GM20431 (cell line): ENCODE measurements around the gene CPA5.
"Not testable (repeated sequence)": the region's sequence is repeated elsewhere in the genome, so short reads cannot be mapped to it uniquely, and the experiment has no call there.

Source experiments
- in situ Hi-C: fragments of 300-500 bp; cut with MseI, MboI; formaldehyde crosslinking; loops from one replicate; pipeline ENCODE4 v1.15.0; 2020; ENCODE audit warnings: low sequenced_read_pairs; ENCODE audit not compliant: unreplicated experiment

Gene CPA5

DNA sequence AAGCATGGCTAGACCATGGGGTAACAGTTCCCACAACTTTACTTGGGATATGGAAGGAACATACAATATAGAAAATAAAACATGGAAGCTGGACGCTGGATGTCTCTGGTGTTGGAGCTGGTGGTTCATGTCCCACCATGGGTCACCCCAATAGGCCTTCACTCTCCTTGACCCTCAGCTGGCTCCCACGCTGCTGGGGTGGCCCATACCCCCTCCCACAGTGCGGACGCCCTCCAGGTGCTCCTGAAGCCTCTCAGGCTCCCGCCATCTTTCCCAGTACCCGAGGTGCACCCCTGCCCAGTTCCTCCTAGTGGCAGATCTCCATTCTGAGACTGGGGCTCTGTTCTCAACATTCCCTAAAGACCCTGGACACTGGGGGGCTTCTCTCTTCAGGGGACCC lies 29.9 kb downstream of the CPA5 start:
- in situ Hi-C loops = no loop called here

DNA sequence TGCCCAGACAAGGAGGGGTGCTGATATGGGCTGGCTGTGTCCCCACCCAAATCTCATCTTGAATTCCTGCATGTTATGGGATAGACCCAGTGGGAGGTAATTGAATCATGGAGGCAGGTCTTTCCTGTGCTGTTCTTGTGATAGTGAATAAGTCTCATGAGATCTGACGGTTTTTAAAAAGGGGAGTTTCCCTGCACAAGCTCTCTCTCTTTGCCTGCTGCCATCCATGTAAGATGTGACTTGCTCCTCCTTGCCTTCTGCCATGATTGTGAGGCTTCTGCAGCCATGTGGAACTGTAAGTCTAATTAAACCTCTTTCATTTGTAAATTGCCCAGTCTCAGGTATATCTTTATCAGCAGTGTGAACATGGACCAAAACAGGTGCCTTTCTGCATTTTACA lies 31.8 kb downstream of the CPA5 start:
- in situ Hi-C loops = not testable (repeated sequence)

DNA sequence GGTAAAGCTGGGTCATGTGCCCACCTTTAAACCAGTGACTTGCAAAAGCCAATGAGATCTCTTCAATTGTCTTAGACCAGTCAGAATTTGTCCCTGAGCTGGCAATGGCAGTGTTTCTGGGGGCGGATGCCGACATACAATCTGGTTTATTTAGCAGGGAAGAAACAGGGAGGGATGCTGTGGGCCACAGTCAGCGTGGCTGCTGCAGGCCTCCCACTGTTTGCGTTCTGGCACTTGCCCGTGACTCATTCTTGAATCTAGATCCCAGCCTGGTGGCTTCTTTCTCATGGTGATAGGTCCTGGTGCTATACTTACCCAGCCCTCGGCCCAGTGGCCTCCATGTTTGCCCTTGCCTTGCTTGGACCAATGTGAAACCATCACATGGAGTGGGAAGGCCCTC lies 32.6 kb downstream of the CPA5 start:
- in situ Hi-C loops = no loop called here

DNA sequence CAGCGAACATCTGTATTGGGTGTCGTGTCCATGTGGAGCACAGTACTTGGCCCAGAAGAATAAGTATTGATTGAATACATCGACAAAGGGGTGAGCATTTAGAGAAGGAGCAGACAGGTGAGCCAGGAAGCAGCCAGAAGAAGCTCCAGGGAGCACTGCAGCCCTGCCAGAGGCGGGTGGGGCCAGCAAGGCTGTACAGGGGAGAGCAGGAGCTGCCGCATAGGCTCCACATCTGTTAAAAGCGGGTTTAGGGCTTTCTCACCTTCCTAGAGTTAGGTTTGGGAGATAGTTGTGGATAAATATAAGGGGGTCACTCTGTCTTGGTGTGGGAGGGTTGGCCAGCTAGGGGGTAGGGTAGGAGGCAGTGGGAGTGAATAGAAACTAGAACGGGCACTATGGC lies 34.4 kb downstream of the CPA5 start:
- in situ Hi-C loops = no loop called here

DNA sequence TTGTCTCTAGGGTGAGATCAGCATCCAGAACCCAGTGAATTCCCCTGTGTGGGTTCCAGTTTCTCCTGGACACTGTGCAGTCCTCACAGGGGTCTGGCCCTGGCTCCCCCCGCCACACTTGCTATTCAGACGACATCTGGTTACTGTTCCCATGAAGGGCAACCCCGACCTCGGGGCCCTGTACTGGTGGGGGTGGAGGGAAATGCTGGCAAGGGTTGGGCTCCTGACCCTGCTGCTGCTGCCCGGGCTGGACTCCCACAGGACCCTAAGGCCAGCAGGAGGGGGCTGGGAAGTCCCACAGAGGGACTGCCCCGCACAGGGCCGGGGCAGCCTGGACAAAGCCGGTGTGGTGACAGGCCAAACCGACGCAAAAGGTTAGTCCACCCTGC lies 34.9 kb downstream of the CPA5 start:
- in situ Hi-C loops = no loop called here

DNA sequence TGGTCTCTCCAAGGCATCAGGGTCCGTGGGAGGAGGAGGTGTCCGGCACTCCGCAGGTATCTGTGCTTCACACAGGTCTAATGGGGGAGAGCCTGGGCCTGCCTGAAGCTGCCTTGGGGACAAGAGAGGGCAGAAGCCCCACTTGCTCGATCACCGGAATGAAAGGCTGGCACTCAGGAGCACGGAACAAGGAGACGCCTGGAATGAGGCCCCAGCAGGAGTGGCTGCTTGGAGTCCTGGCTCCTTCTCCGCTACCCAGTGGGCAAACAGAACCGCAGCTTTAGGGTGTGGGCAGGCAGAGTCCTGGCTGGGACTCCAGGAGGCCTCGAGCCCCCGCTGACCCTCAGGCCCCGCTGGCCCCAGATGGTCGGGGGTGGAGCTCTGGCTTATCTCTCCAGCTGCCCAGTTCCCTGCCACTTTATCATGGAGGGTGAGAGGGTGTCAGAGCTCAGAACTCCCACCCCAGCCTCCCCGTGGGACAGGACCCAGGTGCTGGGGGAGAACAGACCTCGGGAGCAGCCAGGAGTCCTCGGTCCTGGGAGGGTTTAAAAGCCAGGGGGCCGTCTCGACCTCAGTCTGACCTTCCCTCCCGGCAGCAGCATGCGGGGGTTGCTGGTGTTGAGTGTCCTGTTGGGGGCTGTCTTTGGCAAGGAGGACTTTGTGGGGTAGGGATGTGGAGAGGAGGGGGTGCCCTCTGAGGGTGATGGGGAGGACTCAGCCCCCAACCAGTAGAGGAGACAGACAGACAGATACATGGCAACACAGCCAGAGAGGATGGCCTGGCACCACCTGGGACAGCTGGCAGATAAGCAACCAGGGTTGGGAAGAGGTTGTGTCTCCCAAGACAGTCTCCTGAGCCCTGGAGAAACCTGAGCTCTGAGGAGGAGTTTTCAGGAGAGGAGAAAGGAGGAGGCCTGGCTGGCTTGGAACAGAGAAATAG lies 35.6 kb downstream of the CPA5 start, which contains the start of gene CPA1:
TSS of gene CPA1 (plus strand) at position 574 of the 940 bp plus-strand sequence. CDS start at position 601, 27 bp downstream.
- in situ Hi-C loops = no loop called here

DNA sequence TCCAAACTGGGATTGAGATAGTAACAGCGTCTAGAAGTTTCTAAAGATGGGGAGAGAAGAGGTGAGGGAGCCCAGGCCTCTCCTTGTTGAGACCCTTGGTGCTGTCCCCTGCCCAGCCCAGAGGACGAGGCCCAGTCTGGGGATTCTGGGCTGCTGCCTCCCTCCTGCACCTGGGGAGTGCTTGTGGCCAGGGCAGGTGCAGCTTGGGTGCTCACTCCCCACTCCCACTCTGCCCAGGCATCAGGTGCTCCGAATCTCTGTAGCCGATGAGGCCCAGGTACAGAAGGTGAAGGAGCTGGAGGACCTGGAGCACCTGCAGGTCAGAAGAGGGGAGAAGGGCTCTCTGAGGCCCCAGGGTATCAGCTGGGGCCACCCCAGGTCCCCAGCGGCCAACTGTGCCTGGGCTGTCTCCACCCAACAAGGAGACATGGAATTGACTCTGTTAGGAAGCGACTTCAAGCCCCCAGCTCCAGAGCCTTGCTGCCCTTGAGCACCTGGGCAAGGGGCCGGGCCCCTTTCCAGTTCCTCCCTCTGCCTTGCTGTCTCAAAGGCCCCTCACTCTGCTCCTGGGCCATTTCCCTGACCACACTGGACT lies 36.3 kb downstream of the CPA5 start:
- in situ Hi-C loops = no loop called here

DNA sequence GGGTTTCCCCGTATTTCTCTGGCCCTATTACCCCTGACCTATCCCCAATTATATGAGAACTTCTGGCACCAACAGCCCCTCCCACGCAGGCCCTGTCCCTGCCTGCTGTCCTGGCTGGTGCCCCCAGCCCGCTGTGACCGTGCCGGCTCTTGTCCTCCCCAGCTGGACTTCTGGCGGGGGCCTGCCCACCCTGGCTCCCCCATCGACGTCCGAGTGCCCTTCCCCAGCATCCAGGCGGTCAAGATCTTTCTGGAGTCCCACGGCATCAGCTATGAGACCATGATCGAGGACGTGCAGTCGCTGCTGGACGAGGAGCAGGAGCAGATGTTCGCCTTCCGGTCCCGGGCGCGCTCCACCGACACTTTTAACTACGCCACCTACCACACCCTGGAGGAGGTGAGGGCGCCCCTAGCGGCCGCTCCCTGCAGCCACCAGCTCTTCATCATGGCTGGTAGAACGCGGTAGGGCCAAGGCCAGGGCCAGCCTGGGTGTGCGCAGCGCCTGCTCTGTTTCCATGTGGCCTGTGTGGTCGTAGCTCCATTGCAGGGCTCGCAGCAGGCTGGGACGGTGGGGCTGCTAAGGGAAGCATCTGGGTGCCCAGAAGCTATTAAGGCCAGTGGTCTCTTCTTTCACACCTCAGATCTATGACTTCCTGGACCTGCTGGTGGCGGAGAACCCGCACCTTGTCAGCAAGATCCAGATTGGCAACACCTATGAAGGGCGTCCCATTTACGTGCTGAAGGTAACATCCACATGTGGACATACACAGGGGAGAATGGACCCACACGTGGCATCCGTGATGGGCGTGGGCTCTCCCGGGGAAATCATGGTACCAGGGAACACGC lies 37.1 kb downstream of the CPA5 start:
- in situ Hi-C loops = no loop called here

DNA sequence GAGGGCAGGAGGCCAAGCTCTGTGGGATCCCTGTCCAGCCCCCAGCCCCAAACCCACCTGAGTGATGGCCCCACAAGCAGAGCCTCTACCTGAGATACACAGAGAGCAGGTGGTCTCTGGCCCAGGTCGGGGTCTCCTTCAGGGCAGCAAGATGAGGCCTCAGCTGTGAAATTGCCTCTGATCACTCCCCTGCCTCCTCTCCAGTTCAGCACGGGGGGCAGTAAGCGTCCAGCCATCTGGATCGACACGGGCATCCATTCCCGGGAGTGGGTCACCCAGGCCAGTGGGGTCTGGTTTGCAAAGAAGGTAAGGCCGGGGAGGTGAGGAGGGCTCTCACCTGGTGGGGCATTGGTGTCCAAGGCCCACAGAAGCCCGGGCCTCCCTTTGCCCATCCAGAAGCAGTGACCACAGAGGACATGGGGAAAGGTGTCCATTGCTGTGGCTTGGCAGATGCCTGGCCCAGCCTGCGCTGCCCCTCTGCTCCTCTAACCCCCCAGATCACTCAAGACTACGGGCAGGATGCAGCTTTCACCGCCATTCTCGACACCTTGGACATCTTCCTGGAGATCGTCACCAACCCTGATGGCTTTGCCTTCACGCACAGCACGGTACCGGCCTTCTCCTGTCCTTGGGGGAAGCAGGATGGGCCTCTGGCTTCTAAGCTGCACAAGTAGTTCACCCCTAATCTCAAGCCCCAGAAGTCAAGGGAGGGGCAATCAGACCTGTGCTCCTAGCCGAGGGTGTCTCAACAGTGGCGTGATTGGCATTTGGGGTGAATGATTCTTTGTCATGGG lies 38.8 kb downstream of the CPA5 start:
- in situ Hi-C loops = no loop called here

DNA sequence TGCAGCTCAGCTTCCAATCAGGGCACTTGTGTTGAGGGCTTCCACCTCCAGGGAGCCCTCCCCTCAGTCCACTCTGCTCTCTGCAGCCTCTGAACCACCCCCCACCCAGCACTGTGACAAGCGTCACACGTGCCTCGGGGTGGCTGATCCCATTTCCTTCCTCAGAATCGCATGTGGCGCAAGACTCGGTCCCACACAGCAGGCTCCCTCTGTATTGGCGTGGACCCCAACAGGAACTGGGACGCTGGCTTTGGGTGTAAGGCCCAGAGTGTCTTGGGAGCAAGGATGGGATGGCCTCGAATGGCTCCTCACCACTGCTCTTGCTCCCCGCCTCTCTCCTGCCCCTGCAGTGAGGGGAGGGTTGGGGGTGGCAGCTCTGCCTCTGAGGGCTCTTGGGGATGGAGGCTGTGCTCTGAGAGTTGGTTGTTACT lies 39.8 kb downstream of the CPA5 start:
- in situ Hi-C loops = no loop called here

DNA sequence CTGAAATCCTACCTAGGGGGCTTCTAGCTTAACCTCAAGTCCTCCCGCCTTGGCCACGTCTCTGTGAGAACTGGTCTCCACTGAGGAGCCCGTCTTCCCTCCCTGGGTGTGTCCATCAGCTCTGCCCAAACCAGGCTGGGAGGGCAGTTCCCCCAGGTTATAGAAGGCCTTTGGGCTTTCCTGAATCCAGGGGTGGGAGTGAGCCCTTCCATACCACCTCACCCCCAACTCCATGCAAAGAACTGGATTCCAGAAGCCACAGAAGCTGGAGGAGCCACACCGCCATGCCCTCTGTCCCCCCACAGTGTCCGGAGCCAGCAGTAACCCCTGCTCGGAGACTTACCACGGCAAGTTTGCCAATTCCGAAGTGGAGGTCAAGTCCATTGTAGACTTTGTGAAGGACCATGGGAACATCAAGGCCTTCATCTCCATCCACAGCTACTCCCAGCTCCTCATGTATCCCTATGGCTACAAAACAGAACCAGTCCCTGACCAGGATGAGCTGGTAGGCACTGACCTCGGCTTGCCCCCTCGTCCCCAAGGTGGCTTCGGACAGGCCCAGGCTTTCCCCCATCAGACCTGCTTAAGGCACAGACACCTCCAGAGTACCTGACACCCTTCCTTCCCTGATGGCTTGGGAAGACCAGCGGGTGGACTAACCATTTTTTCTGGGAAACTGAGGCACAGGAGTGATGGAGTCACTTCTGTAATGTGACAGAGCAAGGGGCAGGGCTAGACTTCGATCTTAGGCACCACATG lies 40.4 kb downstream of the CPA5 start:
- in situ Hi-C loops = no loop called here

DNA sequence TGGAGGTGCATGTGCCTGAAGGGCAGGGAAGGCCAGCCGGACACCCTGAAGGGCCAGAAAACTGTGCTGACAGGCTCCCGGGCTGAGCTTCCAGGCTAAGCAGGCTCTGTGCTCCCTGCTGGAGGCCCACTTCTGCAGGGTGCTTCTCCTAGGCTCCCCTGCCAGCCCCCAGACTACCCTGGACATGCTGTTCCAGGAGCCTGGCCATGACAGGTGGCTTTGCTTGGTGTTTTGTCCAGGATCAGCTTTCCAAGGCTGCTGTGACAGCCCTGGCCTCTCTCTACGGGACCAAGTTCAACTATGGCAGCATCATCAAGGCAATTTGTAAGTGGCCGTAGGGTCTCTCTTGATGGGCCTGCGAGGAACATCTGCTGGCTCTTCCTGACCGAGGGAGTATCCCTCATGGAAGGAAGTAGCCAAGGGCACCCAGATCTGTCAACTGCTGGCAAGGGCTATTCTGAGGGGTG lies 41.0 kb downstream of the CPA5 start:
- in situ Hi-C loops = no loop called here

DNA sequence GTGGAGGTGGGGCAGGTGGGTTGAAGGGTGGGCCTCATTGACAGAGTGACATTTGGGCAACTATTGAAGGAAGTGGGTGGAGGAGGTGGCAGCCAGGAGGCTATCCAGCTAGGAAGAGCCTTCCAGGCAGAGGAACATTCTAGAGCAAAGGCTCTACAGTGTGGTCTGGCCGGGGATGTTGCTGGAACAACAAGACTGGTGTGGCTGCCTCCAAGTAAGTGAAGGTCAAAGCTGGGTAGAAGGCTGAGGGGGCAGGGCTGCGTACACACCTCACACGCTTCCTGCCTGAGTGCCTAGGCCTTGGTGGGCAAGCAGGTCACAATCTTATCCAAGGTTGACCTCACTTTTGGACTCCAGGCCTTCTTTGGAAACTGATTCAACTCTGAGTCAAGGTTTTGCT lies 42.3 kb downstream of the CPA5 start:
- in situ Hi-C loops = no loop called here

DNA sequence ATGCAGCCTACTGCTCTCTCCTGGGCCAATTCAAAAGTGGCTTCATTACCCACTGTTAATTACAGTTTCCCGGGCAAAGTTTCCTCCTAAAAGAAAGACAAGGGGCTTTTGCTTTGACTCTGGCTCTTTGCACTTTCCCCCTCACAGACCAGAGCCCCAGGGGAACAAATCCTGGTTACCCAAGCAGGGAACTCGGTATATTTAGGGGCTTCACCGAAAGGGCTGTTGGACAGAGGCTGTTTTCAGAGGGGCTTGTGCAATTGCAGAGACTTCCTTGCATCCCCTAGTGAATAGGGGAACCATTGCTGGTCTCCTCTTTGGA lies 42.7 kb downstream of the CPA5 start:
- in situ Hi-C loops = no loop called here

DNA sequence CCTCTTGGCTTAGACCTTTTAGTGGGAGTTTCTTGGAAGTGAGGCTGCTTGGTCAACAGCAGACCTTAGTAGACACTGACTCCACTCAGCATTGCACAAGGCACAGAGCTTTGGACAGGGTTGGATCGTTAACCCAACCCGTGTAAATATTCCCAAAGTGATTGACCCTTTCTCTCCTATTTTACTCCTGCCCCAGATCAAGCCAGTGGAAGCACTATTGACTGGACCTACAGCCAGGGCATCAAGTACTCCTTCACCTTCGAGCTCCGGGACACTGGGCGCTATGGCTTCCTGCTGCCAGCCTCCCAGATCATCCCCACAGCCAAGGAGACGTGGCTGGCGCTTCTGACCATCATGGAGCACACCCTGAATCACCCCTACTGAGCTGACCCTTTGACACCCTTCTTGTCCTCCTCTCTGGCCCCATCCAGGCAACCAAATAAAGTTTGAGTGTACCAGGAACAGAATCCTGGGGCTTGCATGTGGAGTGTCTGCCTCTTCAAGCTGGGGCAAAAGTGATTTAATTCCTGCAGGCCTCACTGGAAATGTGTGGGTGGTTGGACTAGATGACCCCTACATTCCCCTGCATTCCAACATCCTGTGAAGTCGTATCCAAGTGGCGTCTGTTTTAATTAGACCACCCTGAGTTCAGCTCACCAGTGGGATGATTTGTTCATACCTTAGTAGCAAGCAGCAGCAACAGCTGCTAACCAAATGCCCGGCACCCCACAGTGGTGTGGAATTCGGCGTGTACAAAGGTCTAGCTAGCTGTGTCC lies 43.2 kb downstream of the CPA5 start:
- in situ Hi-C loops = no loop called here

DNA sequence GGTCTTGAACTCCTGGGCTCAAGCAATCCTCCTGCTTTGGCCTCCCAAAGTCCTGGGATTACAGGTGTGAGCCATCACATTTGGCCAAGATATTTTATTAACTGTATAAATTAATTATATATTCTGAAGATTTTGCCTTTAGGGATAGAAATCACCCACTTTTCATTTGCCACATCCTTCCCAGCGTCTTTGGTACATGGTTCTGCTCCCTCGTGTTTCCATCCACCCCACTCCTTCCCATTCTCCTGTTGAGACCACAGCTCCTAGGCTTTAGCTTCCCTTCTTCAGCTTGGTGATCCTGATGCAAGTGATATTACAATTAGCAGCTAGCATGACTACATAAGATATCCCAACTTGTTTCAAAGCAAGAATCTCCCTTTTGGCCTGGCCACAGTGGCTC lies 44.1 kb downstream of the CPA5 start:
- in situ Hi-C loops = no loop called here

DNA sequence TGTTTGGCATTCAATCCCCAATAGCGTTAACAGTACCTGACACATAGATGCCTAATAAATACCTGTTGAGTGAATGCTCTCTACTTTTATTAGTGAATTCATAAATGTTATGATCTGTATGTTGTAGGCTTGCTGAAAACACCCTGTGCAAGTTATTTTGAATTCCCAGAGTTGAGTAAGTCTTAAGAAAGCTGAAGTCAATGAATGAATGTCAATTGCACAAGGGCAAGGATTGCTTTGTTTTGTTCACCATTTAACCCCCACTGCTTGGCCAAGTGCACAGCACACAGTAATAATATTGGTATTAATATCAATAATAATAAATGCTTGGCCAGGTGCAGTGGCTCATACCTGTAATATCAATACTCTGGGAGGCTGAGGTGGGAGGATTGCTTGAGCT lies 45.9 kb downstream of the CPA5 start:
- in situ Hi-C loops = no loop called here

DNA sequence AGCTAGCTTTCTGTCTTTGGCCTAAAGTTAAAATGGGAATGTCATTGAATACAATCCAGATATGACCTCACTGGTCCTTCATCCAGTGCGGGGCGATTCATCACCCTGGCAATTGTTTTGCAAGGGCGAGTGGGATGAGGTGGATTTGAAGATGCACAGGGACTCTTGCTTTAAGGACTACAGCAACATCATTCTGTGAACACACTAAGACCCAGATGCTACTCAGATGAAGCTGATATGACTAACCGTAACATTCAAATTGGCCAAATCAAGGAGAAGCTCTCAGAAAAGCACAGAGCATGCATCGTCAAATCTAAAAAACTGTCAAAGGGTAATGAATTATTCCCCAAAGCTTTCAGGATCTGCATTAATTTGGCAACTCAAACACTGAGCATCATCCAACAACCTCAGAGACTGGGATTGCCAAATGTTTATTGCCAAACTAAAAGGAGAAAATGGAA lies 48.5 kb downstream of the CPA5 start:
- in situ Hi-C loops = no loop called here
